Left cardiac atrium (tissue), 4 donors: ENCODE data around the gene FOXC2. TPM values are rescaled to one million over a fixed set of nuclear protein-coding genes. Genes with fewer than 3 reads are reported as not detected.

Source experiments
- ATAC-seq, 2 donors: fragments of 200-7000 bp; cut with Tn5 transposase; one replicate each; pipeline ENCODE4 v1.9.1; 2020; ENCODE audit warnings: mild to moderate bottlenecking in 2 of 2, moderate library complexity in 2 of 2
- DNase-seq: peaks from one replicate; pipeline ENCODE4 v3.0.0-alpha.2; 2020
- intact Hi-C, 2 donors: fragments of 100-400 bp; cut with DNase I; formaldehyde crosslinking; loops; one replicate each; pipeline versions ENCODE4 v1.14.1 to v1.15.1; 2022 to 2023
- total RNA-seq, 2 donors: library from RNA; stranded (reverse); fragmentation: NEBNext Ultra II Directional; extraction: Animal tissue kit (Norgen Biotek cat#: 25700); gene quantifications; one replicate each; pipeline ENCODE4 v1.2.1, GENCODE V29; 2021
- donor health status: DM: no; HTN: yes; CAD: no.
- donor health status: DM: no; HTN: yes; CAD: no; lungs with severe emphysema.
- donor health status: DM: yes; HTN: yes; CAD: no.
- donor health status: Dilated cardiomyopathy.

The FOXC2 gene
- total RNA-seq, 2 donors from 2014 or later, result 1.9 to 5.3 TPM

GRCh38 chr16:86531191-86531545, 35.5 kb upstream of the FOXC2 start:
- peak; percentile 74 to 91 for ATAC-seq
- DNase-seq, result peak; percentile 72
- intact Hi-C loops, result no loop called here

- DNase-seq (no peak), ATAC-seq (no peak)
- intact Hi-C loops, result no loop called here
Observed at GRCh38 chr16:86531641-86532525, 34.7 kb upstream of the FOXC2 start.

- intact Hi-C loops, result no loop called here
- DNase-seq (no peak), ATAC-seq (no peak)
Observed at GRCh38 chr16:86532526-86532815, 34.2 kb upstream of the FOXC2 start.

- intact Hi-C loops, result no loop called here
- DNase-seq (no peak), ATAC-seq (no peak)
Observed at GRCh38 chr16:86533076-86533475, 33.6 kb upstream of the FOXC2 start.

GRCh38 chr16:86533767-86534351, 32.8 kb upstream of the FOXC2 start:
- ATAC-seq (no peak), DNase-seq (no peak)

GRCh38 chr16:86534779-86535615, 31.6 kb upstream of the FOXC2 start:
- ATAC-seq (no peak), DNase-seq (no peak)
- intact Hi-C loops, result no loop called here

More at GRCh38 chr16:86533767-86534351, 32.8 kb upstream of the FOXC2 start:
- intact Hi-C loops, result no loop called here

- intact Hi-C loops, result no loop called here
- no peak for ATAC-seq
- DNase-seq, result no peak
Observed at GRCh38 chr16:86536621-86537020, 30.0 kb upstream of the FOXC2 start.

GRCh38 chr16:86537486-86537885, 29.1 kb upstream of the FOXC2 start:
- intact Hi-C loops, result no loop called here
- ATAC-seq (no peak), DNase-seq (no peak)

GRCh38 chr16:86538196-86538780, 28.3 kb upstream of the FOXC2 start:
- DNase-seq, result no peak
- intact Hi-C loops, result no loop called here

GRCh38 chr16:86540894-86541293, 25.7 kb upstream of the FOXC2 start:
- no peak for ATAC-seq
- DNase-seq, result no peak
- intact Hi-C loops, result no loop called here

More at GRCh38 chr16:86538196-86538780, 28.3 kb upstream of the FOXC2 start:
- ATAC-seq, result no peak

GRCh38 chr16:86541560-86541959, 25.1 kb upstream of the FOXC2 start:
- intact Hi-C loops, result no loop called here
- ATAC-seq (no peak), DNase-seq (no peak)

GRCh38 chr16:86542756-86543750, 23.6 kb upstream of the FOXC2 start:
- no peak for DNase-seq
- no peak for ATAC-seq
- intact Hi-C loops, result no loop called here

- intact Hi-C loops, result no loop called here
Observed at GRCh38 chr16:86545481-86545880, 21.1 kb upstream of the FOXC2 start.

GRCh38 chr16:86545954-86546637, 20.5 kb upstream of the FOXC2 start:
- DNase-seq, result no peak
- intact Hi-C loops, result no loop called here
- ATAC-seq, result peak in 1 of 2 donors; percentile 16

More at GRCh38 chr16:86545481-86545880, 21.1 kb upstream of the FOXC2 start:
- ATAC-seq (no peak), DNase-seq (no peak)

- ATAC-seq (no peak), DNase-seq (no peak)
- intact Hi-C loops, result no loop called here
Observed at GRCh38 chr16:86546638-86547013, 20.0 kb upstream of the FOXC2 start.

GRCh38 chr16:86547286-86547685, 19.3 kb upstream of the FOXC2 start:
- ATAC-seq (no peak), DNase-seq (no peak)
- intact Hi-C loops, result no loop called here

GRCh38 chr16:86549076-86549892, 17.3 kb upstream of the FOXC2 start:
- intact Hi-C loops, result no loop called here
- DNase-seq (no peak), ATAC-seq (no peak)
